SU-DHL-6 (cell line): ENCODE results near the gene NFIX.

ENCODE experiments used
- H2AFZ ChIP-seq: fragments of 200-600 bp; sonication (generic); 2 replicates; pipeline ENCODE4 v1.6.1; 2014; ENCODE audit warnings: low read depth, mild to moderate bottlenecking, moderate library complexity, mixed read lengths, antibody characterized with exemption, low read length; ENCODE audit not compliant: severe bottlenecking
- H3F3A ChIP-seq: fragments of 200-600 bp; shearing (Covaris generic); 2 replicates; pipeline ENCODE4 v1.6.0; 2016; ENCODE audit warnings: antibody characterized with exemption, mild to moderate bottlenecking; ENCODE audit not compliant: insufficient read depth
- H3K27ac ChIP-seq: fragments of 200-600 bp; sonication (generic); 2 replicates; pipeline ENCODE4 v1.5.1; 2016; ENCODE audit warnings: low read depth, mild to moderate bottlenecking, low read length, moderate library complexity, mixed read lengths
- H3K27me3 ChIP-seq: fragments of 200-600 bp; sonication (generic), shearing (Covaris generic); 2 replicates; pipeline ENCODE4 v1.6.0; 2014; ENCODE audit warnings: mild to moderate bottlenecking, low read length
- H3K36me3 ChIP-seq: fragments of 200-600 bp; sonication (generic); 2 replicates; pipeline ENCODE4 v1.6.1; 2014; ENCODE audit warnings: mild to moderate bottlenecking, low read length, mixed read lengths
- H3K4me2 ChIP-seq: fragments of 300-600, 200-600 bp; shearing (Covaris generic), sonication (generic); 2 replicates; pipeline ENCODE4 v1.6.0; 2014; ENCODE audit warnings: low read length, low read depth, mild to moderate bottlenecking; ENCODE audit not compliant: poor library complexity, severe bottlenecking
- H3K4me3 ChIP-seq: fragments of 200-600 bp; sonication (generic); 2 replicates; pipeline ENCODE4 v1.5.1; 2014; ENCODE audit warnings: antibody characterized with exemption, low read length, mild to moderate bottlenecking, mixed read lengths; ENCODE audit not compliant: insufficient read depth, poor library complexity, severe bottlenecking
- H3K79me2 ChIP-seq: fragments of 200-600 bp; sonication (generic); 2 replicates; pipeline ENCODE4 v1.6.1; 2014; ENCODE audit warnings: mild to moderate bottlenecking, low read length, moderate library complexity; ENCODE audit not compliant: insufficient read depth
- H3K9ac ChIP-seq: fragments of 200-600 bp; sonication (generic); 2 replicates; pipeline ENCODE4 v1.7.0; 2014; ENCODE audit warnings: mild to moderate bottlenecking, low read length
- H3K9me2 ChIP-seq: fragments of 200-600 bp; sonication (generic); replicated peaks from 2 replicates; pipeline ENCODE4 v1.6.1; 2014; ENCODE audit warnings: low read length; ENCODE audit not compliant: insufficient read depth
- H3K9me3 ChIP-seq: fragments of 200-600 bp; sonication (generic); 2 replicates; pipeline ENCODE4 v1.6.1; 2014; ENCODE audit warnings: low read length, mixed read lengths; ENCODE audit not compliant: insufficient read depth
- H4K20me1 ChIP-seq: fragments of 200-600 bp; sonication (generic); 2 replicates; pipeline ENCODE4 v1.6.1; 2014; ENCODE audit warnings: low read depth, mild to moderate bottlenecking, antibody characterized with exemption, low read length, moderate library complexity, mixed read lengths
- CTCF ChIP-seq: fragments of 200-600 bp; sonication (generic); IDR thresholded peaks from one replicate; pipeline ENCODE4 v1.5.1; 2017; ENCODE audit warnings: antibody characterized with exemption, mild to moderate bottlenecking, low read length, moderate library complexity; ENCODE audit not compliant: insufficient read depth, poor library complexity, severe bottlenecking
- EZH2phosphoT487 ChIP-seq: fragments of 200-600 bp; sonication (generic), shearing (Covaris generic); conservative IDR thresholded peaks from 2 replicates; pipeline ENCODE4 v1.6.1; 2018; ENCODE audit warnings: mild to moderate bottlenecking, antibody characterized with exemption, low read length, moderate library complexity, mixed read lengths

NFIX gene

GRCh38 chr19:13133241-13133870, 138.1 kb downstream of the NFIX start:
- TF ChIP-seq CTCF (no peak), EZH2phosphoT487 (no peak)
- no peaks in the 10 kb centered on the region for H3K27me3 ChIP-seq
- H4K20me1 ChIP-seq: peaks cover 5% of the 10 kb centered on the region; the same call in 1 of the 2 replicates
- H3K9me2 ChIP-seq: no peaks in the 10 kb centered on the region
- no peaks in the 10 kb centered on the region for H3K9me3 ChIP-seq
- H2AFZ ChIP-seq: no peak overlapping the region
- no peaks in the 10 kb centered on the region for H3K36me3 ChIP-seq
- no peak overlapping the region for H3K27ac ChIP-seq
- no peak overlapping the region for H3K4me2 ChIP-seq
- no peak overlapping the region for H3K4me3 ChIP-seq
- peaks cover 29% of the 10 kb centered on the region for H3K79me2 ChIP-seq
- no peaks in the 10 kb centered on the region for H3F3A ChIP-seq
- H3K9ac ChIP-seq: no peak overlapping the region

GRCh38 chr19:13134626-13135025, 139.4 kb downstream of the NFIX start:
- no peaks in the 10 kb centered on the region for H3K27me3 ChIP-seq
- no peaks in the 10 kb centered on the region for H3K36me3 ChIP-seq
- no peak overlapping the region for H3K4me3 ChIP-seq
- TF ChIP-seq CTCF (no peak), EZH2phosphoT487 (no peak)
- H3K9me3 ChIP-seq: no peaks in the 10 kb centered on the region
- peaks cover 5% of the 10 kb centered on the region; the same call in 1 of the 2 replicates for H4K20me1 ChIP-seq
- H3K4me2 ChIP-seq: no peak overlapping the region
- no peak overlapping the region for H3K27ac ChIP-seq
- no peak overlapping the region for H3K9ac ChIP-seq
- no peaks in the 10 kb centered on the region for H3F3A ChIP-seq
- H3K9me2 ChIP-seq: no peaks in the 10 kb centered on the region
- H2AFZ ChIP-seq: no peak overlapping the region
- peaks cover 17% of the 10 kb centered on the region; the same call in 1 of the 2 replicates for H3K79me2 ChIP-seq

GRCh38 chr19:13135068-13136062, 140.1 kb downstream of the NFIX start:
- Histone ChIP-seq H3K9me3 (no peaks in the 10 kb centered on the region), H3K9me2 (no peaks in the 10 kb centered on the region), H3K9ac (no peak overlapping the region), H4K20me1 (peaks cover 5% of the 10 kb centered on the region; the same call in 1 of the 2 replicates), H3F3A (no peaks in the 10 kb centered on the region), H3K79me2 (peaks cover 17% of the 10 kb centered on the region; the same call in 1 of the 2 replicates), H3K4me2 (no peak overlapping the region), H3K36me3 (no peaks in the 10 kb centered on the region), H2AFZ (no peak overlapping the region), H3K4me3 (no peak overlapping the region), H3K27ac (no peak overlapping the region), H3K27me3 (no peaks in the 10 kb centered on the region)
- no peak for TF ChIP-seq CTCF
- TF ChIP-seq EZH2phosphoT487: no peak
